SK-N-SH treated with all-trans-retinoic acid at 6 μM for 48 hours (cell line): Measurements from ENCODE around the gene CHST15.

Source experiments
- ARNTL ChIP-seq: fragments of 450-650 bp; formaldehyde crosslinking; IDR thresholded peaks from 2 replicates; pipeline ENCODE4 v1.5.0; 2020; ENCODE audit warnings: low read depth, mild to moderate bottlenecking, moderate library complexity, borderline replicate concordance
- ISL1 ChIP-seq: fragments of 250-450 bp; sonication (Bioruptor Pico); IDR thresholded peaks from 2 replicates; pipeline ENCODE4 v2.1.2; 2022; ENCODE audit warnings: mild to moderate bottlenecking, moderate library complexity
- PPARA ChIP-seq: fragments of 250-450 bp; sonication (Bioruptor Pico); IDR thresholded peaks from 2 replicates; pipeline ENCODE4 v1.5.0; 2020; ENCODE audit warnings: mild to moderate bottlenecking, borderline replicate concordance
- RARB ChIP-seq: fragments of 250-450 bp; sonication (Bioruptor Pico); IDR thresholded peaks from 2 replicates; pipeline ENCODE4 v1.8.0; 2021; ENCODE audit warnings: mild to moderate bottlenecking, moderate library complexity
- SNAI2 ChIP-seq: fragments of 250-450 bp; sonication (Bioruptor Pico); IDR thresholded peaks from 2 replicates; pipeline ENCODE4 v1.5.0; 2020; ENCODE audit warnings: mild to moderate bottlenecking, moderate library complexity
- ZFP3 ChIP-seq: fragments of 250-450 bp; sonication (Bioruptor Pico); IDR thresholded peaks from 2 replicates; pipeline ENCODE4 v1.5.0; 2020; ENCODE audit warnings: mild to moderate bottlenecking, moderate library complexity
- ZFP30 ChIP-seq: fragments of 450-650 bp; formaldehyde crosslinking; IDR thresholded peaks from 2 replicates; pipeline ENCODE4 v1.5.0; 2022; ENCODE audit warnings: mild to moderate bottlenecking, moderate library complexity
- ZNF565 ChIP-seq: fragments of 450-650 bp; formaldehyde crosslinking; conservative IDR thresholded peaks from 2 replicates; pipeline ENCODE4 v1.5.0; 2020; ENCODE audit warnings: low read depth, mild to moderate bottlenecking, moderate library complexity
- ZNF70 ChIP-seq: fragments of 450-650 bp; formaldehyde crosslinking; IDR thresholded peaks from 2 replicates; pipeline ENCODE4 v1.5.0; 2020; ENCODE audit warnings: mild to moderate bottlenecking, moderate library complexity
- TF ChIP-seq, protein P1 (sequence below): fragments of 250-450 bp; sonication (Bioruptor Pico); IDR thresholded peaks from 2 replicates; pipeline ENCODE4 v1.8.0; 2020; ENCODE audit warnings: mild to moderate bottlenecking, moderate library complexity, borderline replicate concordance
- TF ChIP-seq, protein P2 (sequence below): fragments of 250-450 bp; sonication (Bioruptor Pico); IDR thresholded peaks from 2 replicates; pipeline ENCODE4 v1.5.0; 2020; ENCODE audit warnings: mild to moderate bottlenecking, moderate library complexity

DNA sequence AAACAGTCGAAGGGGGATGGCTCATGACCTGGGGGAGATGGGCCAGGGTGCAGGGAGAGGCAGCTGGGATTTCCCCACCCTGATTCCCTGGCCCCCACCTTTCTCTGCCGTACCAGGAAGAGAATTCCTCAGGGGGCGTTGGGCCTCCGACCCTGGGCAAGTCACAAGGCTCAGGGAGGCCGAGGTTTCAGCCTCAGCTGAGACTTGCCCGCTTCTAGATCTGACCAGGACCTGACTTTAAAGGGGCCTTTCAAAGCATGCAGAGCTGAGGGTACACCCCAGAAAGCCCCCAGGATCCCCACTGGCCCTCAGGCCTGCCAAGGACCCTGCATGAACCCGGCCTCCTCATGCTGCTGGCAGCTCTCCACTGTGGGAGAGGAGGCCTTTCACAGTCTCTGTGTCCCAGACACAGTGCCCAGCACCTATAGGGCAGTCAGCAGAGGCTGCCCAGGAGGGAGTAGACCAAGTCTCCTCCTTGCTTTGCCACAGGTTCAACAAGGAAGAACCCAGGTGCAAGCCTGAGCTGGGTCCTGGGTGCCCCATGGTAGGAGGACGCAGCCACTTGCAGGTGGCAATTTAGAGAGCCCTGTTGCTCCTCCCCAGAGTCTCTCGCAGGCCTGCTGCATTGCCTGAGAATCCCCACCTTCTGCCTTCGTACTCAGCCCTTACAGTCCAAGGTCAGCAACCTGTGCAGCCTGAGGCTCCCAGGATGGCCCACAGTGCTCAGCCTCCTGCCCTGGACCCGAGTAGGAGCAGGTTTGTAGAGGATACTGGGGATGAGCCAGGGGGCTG, 89.3 kb downstream of the CHST15 start:
- TF ChIP-seq, protein P1, sequence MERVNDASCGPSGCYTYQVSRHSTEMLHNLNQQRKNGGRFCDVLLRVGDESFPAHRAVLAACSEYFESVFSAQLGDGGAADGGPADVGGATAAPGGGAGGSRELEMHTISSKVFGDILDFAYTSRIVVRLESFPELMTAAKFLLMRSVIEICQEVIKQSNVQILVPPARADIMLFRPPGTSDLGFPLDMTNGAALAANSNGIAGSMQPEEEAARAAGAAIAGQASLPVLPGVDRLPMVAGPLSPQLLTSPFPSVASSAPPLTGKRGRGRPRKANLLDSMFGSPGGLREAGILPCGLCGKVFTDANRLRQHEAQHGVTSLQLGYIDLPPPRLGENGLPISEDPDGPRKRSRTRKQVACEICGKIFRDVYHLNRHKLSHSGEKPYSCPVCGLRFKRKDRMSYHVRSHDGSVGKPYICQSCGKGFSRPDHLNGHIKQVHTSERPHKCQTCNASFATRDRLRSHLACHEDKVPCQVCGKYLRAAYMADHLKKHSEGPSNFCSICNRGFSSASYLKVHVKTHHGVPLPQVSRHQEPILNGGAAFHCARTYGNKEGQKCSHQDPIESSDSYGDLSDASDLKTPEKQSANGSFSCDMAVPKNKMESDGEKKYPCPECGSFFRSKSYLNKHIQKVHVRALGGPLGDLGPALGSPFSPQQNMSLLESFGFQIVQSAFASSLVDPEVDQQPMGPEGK (CRISPR knock-in tag), result no peak
- TF ChIP-seq PPARA (CRISPR knock-in tag), result no peak
- TF ChIP-seq SNAI2 (CRISPR knock-in tag), result no peak
- TF ChIP-seq ISL1 (CRISPR knock-in tag), result no peak
- TF ChIP-seq, protein P2, sequence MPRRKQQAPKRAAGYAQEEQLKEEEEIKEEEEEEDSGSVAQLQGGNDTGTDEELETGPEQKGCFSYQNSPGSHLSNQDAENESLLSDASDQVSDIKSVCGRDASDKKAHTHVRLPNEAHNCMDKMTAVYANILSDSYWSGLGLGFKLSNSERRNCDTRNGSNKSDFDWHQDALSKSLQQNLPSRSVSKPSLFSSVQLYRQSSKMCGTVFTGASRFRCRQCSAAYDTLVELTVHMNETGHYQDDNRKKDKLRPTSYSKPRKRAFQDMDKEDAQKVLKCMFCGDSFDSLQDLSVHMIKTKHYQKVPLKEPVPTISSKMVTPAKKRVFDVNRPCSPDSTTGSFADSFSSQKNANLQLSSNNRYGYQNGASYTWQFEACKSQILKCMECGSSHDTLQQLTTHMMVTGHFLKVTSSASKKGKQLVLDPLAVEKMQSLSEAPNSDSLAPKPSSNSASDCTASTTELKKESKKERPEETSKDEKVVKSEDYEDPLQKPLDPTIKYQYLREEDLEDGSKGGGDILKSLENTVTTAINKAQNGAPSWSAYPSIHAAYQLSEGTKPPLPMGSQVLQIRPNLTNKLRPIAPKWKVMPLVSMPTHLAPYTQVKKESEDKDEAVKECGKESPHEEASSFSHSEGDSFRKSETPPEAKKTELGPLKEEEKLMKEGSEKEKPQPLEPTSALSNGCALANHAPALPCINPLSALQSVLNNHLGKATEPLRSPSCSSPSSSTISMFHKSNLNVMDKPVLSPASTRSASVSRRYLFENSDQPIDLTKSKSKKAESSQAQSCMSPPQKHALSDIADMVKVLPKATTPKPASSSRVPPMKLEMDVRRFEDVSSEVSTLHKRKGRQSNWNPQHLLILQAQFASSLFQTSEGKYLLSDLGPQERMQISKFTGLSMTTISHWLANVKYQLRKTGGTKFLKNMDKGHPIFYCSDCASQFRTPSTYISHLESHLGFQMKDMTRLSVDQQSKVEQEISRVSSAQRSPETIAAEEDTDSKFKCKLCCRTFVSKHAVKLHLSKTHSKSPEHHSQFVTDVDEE (CRISPR knock-in tag), result no peak
- TF ChIP-seq ZNF70, result no peak
- no peak for TF ChIP-seq ZFP30
- no peak for TF ChIP-seq ZFP3 (CRISPR knock-in tag)
- no peak for TF ChIP-seq ZNF565 (CRISPR knock-in tag)
- TF ChIP-seq ARNTL, result no peak
- no peak for TF ChIP-seq RARB
